Activated CD8-positive, alpha-beta memory T cell treated with anti-CD3 and anti-CD28 coated beads for 48 hours (primary cell): ENCODE measurements around the gene DTNB.

Source experiments
- DNase-seq, 3 experiments: peaks; one replicate each; pipeline ENCODE4 v3.0.0-alpha.2; 2020; ENCODE audit warnings: low read depth in 2 of 3, low spot score in 2 of 3

The DTNB gene

GRCh38 chr2:25473758-25474340 lies 199.5 kb downstream of the DTNB start:
- DNase-seq: no peak

- DNase-seq: no peak
Measured at GRCh38 chr2:25473131-25473530, 200.2 kb downstream of the DTNB start.

- no peak for DNase-seq
Measured at GRCh38 chr2:25470806-25471205, 202.6 kb downstream of the DTNB start.

GRCh38 chr2:25467743-25468142 lies 205.6 kb downstream of the DTNB start:
- DNase-seq: no peak

- DNase-seq: no peak
Measured at GRCh38 chr2:25462021-25462420, 211.4 kb downstream of the DTNB start.

GRCh38 chr2:25460261-25460905 lies 213.0 kb downstream of the DTNB start:
- DNase-seq: no peak

GRCh38 chr2:25454824-25455611 lies 218.4 kb downstream of the DTNB start:
- DNase-seq: no peak

DNA sequence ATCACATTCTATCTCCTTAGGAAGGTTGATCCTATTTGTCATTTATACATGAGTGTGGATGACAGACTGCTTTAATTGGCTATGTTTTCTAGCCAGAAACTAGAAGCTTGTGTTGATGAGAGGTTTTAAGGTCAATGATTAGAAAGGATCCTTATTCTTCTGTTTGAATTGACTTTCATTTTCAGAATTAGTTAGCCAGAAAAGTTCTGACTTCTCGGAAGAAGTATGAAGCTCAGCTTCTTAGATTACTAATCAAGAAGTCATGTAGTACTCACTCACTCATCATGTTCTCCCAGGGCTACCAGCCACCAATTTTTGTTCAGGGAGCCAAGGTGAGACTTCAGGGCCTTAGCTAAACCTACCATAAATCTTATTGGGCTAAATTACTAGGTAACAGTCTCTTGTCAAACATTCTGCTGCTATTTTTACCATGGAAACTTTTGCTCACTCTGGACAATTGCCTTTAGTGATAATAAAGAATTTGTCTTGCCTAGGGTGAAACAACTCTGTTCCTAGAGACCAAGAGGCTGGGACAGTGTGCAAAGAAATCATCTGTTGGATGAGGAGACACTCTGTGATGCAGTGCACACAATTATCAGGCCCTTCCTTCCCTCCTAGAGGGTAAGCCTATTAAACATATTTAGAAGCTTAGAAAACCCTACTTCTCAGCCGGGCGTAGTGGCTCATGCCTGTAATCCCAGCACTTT lies 220.0 kb downstream of the DTNB start:
- peak in 1 of 3 experiments; percentile 11 for DNase-seq

GRCh38 chr2:25448808-25449207 lies 224.6 kb downstream of the DTNB start:
- no peak for DNase-seq

- DNase-seq: no peak
Measured at GRCh38 chr2:25447018-25447417, 226.4 kb downstream of the DTNB start.

- DNase-seq: no peak
Measured at GRCh38 chr2:25446122-25446521, 227.3 kb downstream of the DTNB start.

DNA sequence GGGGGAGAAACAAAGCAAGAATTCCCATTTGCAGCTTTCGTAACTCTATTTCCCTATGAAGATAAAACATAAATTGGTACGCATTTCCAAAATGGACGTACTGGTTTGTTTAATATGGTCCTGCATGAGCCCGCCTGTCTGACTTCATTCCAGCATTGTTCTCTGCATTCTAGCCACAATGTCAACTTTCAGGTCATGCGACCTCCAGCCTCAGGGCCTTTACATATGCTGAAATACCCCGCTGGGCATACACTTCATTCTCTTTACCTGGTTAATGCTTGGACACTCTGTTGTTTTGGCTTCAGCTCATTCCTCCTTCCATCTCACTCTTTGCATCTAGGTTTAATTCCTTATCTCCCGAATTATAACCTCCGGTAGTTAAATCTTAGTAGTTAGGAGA lies 227.9 kb downstream of the DTNB start:
- DNase-seq: no peak

DNA sequence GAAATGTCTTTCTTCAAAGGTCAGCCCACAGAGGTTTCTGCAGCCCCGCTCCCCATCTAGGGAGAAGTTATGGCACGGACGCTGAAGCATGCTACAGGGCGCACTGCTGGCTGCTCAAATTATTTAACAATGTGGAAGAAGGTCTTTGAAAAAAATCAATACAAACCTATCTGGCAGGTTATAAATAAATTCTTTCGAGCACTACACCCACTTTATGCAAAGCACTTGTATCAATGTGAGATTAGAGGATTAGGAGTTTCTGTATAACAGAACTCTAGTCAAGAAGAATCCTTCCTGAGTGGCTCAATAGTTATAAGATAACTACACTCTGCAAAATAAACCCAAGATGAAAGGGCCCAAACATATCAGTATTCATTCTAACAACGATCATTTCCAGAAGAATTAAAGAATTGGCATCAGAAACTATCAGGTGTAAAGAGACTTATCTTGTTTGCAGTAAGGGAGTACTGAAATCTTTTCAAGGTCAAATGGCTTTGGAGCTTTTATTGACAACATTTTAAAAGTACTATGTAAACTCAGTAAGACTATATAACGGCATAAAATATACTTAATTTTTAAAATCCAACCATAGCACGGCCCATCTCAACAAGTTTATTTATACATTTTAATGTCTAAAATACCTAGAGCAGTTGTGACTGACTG lies 228.6 kb downstream of the DTNB start:
- DNase-seq: no peak

DNA sequence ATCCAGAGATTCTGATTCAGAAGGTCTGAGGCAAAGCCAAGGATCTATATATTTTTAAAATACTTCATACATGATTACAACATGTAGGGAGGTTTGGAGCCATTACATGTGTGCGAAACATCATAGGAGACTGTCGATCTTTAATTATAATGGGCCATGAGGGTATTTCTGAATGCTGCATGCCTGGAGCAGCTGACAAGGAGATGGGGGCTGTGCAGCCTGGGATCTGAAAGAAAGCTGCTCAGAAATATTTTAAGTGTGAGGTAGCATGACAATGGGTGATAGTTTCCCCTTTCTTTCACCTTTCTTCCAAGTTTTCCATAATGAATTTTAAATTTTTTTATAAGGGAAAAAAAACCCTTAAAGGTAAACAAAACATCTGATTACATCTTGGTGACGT lies 229.6 kb downstream of the DTNB start:
- no peak for DNase-seq

DNA sequence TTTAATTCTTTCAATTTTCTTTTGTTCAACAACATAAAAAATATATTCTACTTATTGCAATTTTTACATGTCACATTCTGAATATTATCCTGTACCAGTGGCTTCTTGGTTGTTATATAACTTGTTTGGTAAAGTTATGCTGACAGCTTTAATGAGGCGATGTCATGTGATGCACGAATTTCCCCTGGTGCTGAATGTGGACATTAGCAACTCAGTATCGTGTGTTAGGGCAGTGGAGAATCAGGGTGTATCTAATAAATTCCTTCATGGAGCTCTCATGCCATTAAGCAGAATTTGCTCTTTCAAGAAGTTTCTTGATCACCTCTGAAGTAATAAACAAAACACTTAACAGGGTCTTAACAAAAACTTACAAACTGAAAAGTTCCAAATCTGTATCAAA lies 232.0 kb downstream of the DTNB start:
- no peak for DNase-seq

GRCh38 chr2:25438793-25439192 lies 234.6 kb downstream of the DTNB start:
- DNase-seq: no peak

GRCh38 chr2:25437881-25438662 lies 235.3 kb downstream of the DTNB start:
- no peak for DNase-seq

DNA sequence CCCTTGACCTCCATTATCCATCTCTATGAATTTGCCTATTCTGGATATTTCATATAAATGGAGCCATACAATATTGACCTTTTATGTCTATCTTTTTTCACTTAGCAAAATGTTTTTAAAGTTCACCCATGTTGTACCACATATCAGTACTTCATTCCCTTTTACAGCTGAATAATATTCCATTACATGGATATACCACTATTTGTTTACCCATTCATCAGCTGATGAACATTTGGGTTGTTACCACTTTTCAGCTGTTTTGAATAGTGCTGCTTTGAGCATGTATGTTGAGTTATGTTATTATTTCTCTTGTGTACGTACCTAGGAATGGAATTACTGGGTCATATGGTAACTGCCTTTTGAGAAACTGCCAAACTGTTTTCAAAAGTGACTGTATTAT lies 238.0 kb downstream of the DTNB start:
- no peak for DNase-seq

DNA sequence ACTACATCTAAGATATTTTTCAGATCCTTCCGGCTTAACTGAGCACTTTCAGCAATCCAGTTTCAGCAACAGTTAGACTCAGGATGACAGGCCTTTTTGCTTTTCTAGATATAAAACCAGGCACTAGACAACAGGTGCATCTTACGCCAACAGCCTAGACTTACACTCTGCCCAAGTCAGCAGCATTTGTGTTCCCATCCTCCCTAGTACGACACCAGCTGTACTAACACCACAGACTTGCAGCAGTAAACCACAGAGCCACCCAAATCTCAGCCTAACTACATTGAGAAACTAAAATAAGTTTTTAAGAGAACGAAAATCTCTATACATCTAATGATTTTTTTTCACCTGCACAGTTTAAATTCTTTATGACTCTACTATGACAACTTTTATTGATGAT lies 241.8 kb downstream of the DTNB start:
- no peak for DNase-seq

DNA sequence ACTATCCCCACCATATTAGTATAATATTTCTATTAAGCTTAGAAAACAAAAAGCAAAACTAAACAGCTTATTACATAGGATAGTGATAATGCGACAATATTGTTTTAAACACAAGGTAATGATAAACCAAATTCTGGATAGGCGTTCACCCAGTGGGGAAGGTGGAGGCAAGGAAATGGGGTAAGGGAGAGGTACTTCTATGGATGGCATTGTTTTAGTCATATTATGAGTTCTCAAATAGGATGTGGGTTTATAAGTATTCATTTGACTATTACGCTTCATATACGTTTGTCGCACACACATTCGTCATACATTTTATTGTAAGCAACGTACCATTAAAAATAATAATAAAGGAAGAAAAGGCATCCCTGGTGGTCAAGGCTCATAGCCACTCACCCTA lies 242.8 kb downstream of the DTNB start:
- DNase-seq: no peak

GRCh38 chr2:25426326-25426725 lies 247.1 kb downstream of the DTNB start:
- no peak for DNase-seq
